Measurements from ENCODE around the gene OSBPL10. TPM values are rescaled to one million over a fixed set of nuclear protein-coding genes. Genes with fewer than 3 reads are reported as not detected.

The OSBPL10 gene
- total RNA-seq, 2 donors from 2014 or later, result 82.8 to 127 TPM

DNA sequence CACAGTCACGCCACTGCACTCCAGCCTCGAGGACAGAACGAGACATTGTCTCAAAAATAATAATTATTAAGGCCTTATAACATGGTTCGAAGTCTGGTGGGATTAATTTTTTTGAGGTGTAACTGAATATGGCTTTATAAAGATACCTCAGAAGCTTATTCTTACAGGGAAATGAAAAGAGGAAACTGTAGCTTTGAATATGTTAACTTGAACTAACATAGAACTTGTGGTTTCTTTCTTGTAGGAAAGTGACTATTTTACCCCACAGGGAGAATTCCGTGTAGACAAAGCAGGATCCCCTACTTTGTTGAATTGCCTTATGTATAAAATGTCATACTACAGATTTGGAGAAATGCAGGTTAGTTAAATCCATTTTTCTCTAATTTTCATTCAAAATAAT is 352.0 kb downstream of the OSBPL10 start:
- Histone ChIP-seq H3K4me3 (no peak overlapping the region), H3K27ac (no peak overlapping the region), H3K36me3 (peaks cover 0 to 2% of the 10 kb centered on the region in 2 donors), H3K4me1 (replicated peaks) (no peaks in the 10 kb centered on the region), H3K9me3 (no peaks in the 10 kb centered on the region), H3K27me3 (replicated peaks; ENCODE audit: insufficient read depth) (no peaks in the 10 kb centered on the region)
- no peak for DNase-seq (ENCODE audit: low spot score)
- TF ChIP-seq POLR2A (IDR thresholded peaks at IDR 0.05) (no peak), POLR2AphosphoS5 (IDR thresholded peaks at IDR 0.05) (no peak), CTCF (IDR thresholded peaks at IDR 0.05) (no peak)
- intact Hi-C loops (cut with DNase I), result no loop called here
- WGBS, result 95% methylated on average over 5 of the region's 5 CpGs

- Histone ChIP-seq H3K4me3 (no peak overlapping the region), H3K27me3 (replicated peaks; ENCODE audit: insufficient read depth) (no peaks in the 10 kb centered on the region), H3K4me1 (replicated peaks) (no peaks in the 10 kb centered on the region), H3K9me3 (no peaks in the 10 kb centered on the region), H3K36me3 (no peaks in the 10 kb centered on the region), H3K27ac (no peak overlapping the region)
- WGBS, result 90% methylated on average over 2 of the region's 2 CpGs
- TF ChIP-seq POLR2A (IDR thresholded peaks at IDR 0.05), result no peak
- TF ChIP-seq CTCF (IDR thresholded peaks at IDR 0.05), result no peak
- no peak for TF ChIP-seq POLR2AphosphoS5 (IDR thresholded peaks at IDR 0.05)
- intact Hi-C loops (cut with DNase I), result no loop called here
- no peak for DNase-seq (ENCODE audit: low spot score)
Observed at GRCh38 chr3:31625358-31625757, 355.7 kb downstream of the OSBPL10 start.

GRCh38 chr3:31624083-31624709 is 356.9 kb downstream of the OSBPL10 start:
- 93% methylated on average over 6 of the region's 6 CpGs for WGBS
- H3K27ac ChIP-seq, result no peak overlapping the region
- no peak overlapping the region for H3K4me3 ChIP-seq
- intact Hi-C loops (cut with DNase I), result no loop called here
- no peak for DNase-seq (ENCODE audit: low spot score)
- no peaks in the 10 kb centered on the region for H3K36me3 ChIP-seq
- H3K9me3 ChIP-seq, result no peaks in the 10 kb centered on the region
- H3K27me3 ChIP-seq (replicated peaks; ENCODE audit: insufficient read depth), result no peaks in the 10 kb centered on the region
- TF ChIP-seq POLR2A (IDR thresholded peaks at IDR 0.05) (no peak), CTCF (IDR thresholded peaks at IDR 0.05) (no peak), POLR2AphosphoS5 (IDR thresholded peaks at IDR 0.05) (no peak)
- H3K4me1 ChIP-seq (replicated peaks), result no peaks in the 10 kb centered on the region

DNA sequence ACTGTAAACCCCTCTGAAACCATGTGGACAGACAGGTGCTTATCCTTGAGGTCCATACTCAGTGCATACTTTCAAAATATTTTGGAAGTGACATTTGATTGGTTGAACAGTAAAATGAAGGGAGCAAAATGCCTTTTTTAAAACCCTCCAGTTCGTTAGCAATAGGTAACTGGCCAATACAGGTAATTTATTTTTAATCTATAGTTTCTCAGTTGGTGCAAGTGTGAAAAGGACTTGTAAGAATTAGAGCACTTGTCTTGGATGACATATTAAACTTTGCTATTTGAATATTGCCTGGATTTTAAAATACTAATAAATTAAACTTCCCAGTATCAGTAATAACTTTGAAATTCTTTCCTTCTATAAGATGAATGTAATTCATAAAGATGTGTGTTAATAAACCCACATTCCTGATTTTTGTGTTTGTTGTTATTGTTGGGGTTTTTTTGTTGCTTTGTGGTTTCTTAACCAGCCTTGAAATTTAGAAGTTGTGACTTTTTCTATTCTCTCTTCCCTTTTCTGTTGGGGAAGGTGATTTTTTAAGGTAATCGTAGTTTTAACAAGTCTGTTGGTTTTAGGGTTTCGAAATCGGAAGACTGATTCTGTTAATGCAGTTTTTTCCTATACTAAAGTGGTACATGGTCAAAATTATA is 358.3 kb downstream of the OSBPL10 start:
- H3K27me3 ChIP-seq (replicated peaks; ENCODE audit: insufficient read depth), result no peaks in the 10 kb centered on the region
- TF ChIP-seq POLR2A (IDR thresholded peaks at IDR 0.05) (no peak), CTCF (IDR thresholded peaks at IDR 0.05) (no peak), POLR2AphosphoS5 (IDR thresholded peaks at IDR 0.05) (no peak)
- intact Hi-C loops (cut with DNase I), result no loop called here
- H3K4me1 ChIP-seq (replicated peaks), result no peaks in the 10 kb centered on the region
- H3K9me3 ChIP-seq, result no peaks in the 10 kb centered on the region
- H3K4me3 ChIP-seq, result no peak overlapping the region
- DNase-seq (ENCODE audit: low spot score), result no peak
- H3K27ac ChIP-seq, result no peak overlapping the region
- WGBS, result 81% methylated on average over 4 of the region's 4 CpGs
- H3K36me3 ChIP-seq, result no peaks in the 10 kb centered on the region

GRCh38 chr3:31621314-31621713 is 359.7 kb downstream of the OSBPL10 start:
- WGBS, result 64% methylated on average over 3 of the region's 3 CpGs
- no peak for DNase-seq (ENCODE audit: low spot score)
- H3K36me3 ChIP-seq, result no peaks in the 10 kb centered on the region

More at GRCh38 chr3:31621314-31621713, 359.7 kb downstream of the OSBPL10 start:
- Histone ChIP-seq H3K4me1 (replicated peaks) (no peaks in the 10 kb centered on the region), H3K27me3 (replicated peaks; ENCODE audit: insufficient read depth) (no peaks in the 10 kb centered on the region), H3K27ac (no peak overlapping the region), H3K9me3 (no peaks in the 10 kb centered on the region), H3K4me3 (no peak overlapping the region)
- intact Hi-C loops (cut with DNase I), result no loop called here
- no peak for TF ChIP-seq POLR2AphosphoS5 (IDR thresholded peaks at IDR 0.05)
- TF ChIP-seq CTCF (IDR thresholded peaks at IDR 0.05), result no peak
- TF ChIP-seq POLR2A (IDR thresholded peaks at IDR 0.05), result no peak

Data from prostate gland (tissue), 2 donors.